Keratinocyte (primary cell): ENCODE measurements around the gene ESRRG. TPM values are rescaled to one million over a fixed set of nuclear protein-coding genes. Genes with fewer than 3 reads are reported as not detected.

Source experiments
- DNase-seq: peaks from one replicate; pipeline ENCODE4 v3.0.0-alpha.2; 2011; ENCODE audit warnings: low read depth, missing footprints, low spot score
- FAIRE-seq: peaks from 2 replicates; lab custom pipeline; 2011; peaks lifted over from hg19 to GRCh38; lab: Jason Lieb, UNC
- H2AFZ ChIP-seq: 2 replicates; pipeline ENCODE4 v1.6.0; 2012; ENCODE audit warnings: low read length, control low read depth, inconsistent platforms; ENCODE audit not compliant: control insufficient read depth
- H3K27ac ChIP-seq: 2 replicates; pipeline ENCODE4 v1.5.1; 2011; ENCODE audit warnings: low read length; ENCODE audit not compliant: control insufficient read depth, insufficient read depth
- H3K27me3 ChIP-seq: 3 replicates; pipeline ENCODE4 v1.6.0; 2011; ENCODE audit warnings: low read length; ENCODE audit not compliant: control insufficient read depth, insufficient read depth; ENCODE audit errors: extremely low read depth
- H3K36me3 ChIP-seq, 2 experiments: 2 replicates in 1 of 2; 3 replicates in 1 of 2; pipeline ENCODE4 v1.5.1; 2011; ENCODE audit warnings: low read length in 2 of 2, mild to moderate bottlenecking in 1 of 2; ENCODE audit not compliant: control insufficient read depth in 2 of 2, insufficient read depth in 2 of 2; ENCODE audit errors: extremely low read depth in 1 of 2
- H3K4me1 ChIP-seq: 3 replicates; pipeline ENCODE4 v1.5.1; 2011; ENCODE audit warnings: low read length; ENCODE audit not compliant: control insufficient read depth, insufficient read depth; ENCODE audit errors: extremely low read depth
- H3K4me2 ChIP-seq: 3 replicates; pipeline ENCODE4 v1.6.0; 2011; ENCODE audit warnings: low read depth, low read length; ENCODE audit not compliant: control insufficient read depth, insufficient read depth; ENCODE audit errors: extremely low read depth
- H3K4me3 ChIP-seq, 3 experiments: fragments of 200-600 bp in 1 of 3; sonication (generic) in 1 of 3; 2 replicates in 2 of 3; 3 replicates in 1 of 3; pipeline ENCODE4 v1.5.1; 2011 to 2016; ENCODE audit warnings: low read length in 3 of 3, mild to moderate bottlenecking in 3 of 3, control low read depth in 2 of 3, inconsistent platforms in 1 of 3, low read depth in 1 of 3, mixed read lengths in 1 of 3, mixed run types in 1 of 3, moderate library complexity in 1 of 3; ENCODE audit not compliant: control insufficient read depth in 2 of 3, insufficient read depth in 2 of 3; ENCODE audit errors: extremely low read depth in 1 of 3
- H3K79me2 ChIP-seq: 2 replicates; pipeline ENCODE4 v1.6.0; 2012; ENCODE audit warnings: low read length; ENCODE audit not compliant: control insufficient read depth, insufficient read depth
- H3K9ac ChIP-seq: 3 replicates; pipeline ENCODE4 v1.6.0; 2011; ENCODE audit warnings: low read length; ENCODE audit not compliant: control insufficient read depth, insufficient read depth; ENCODE audit errors: extremely low read depth
- H3K9me1 ChIP-seq: 3 replicates; pipeline ENCODE4 v1.6.0; 2011; ENCODE audit warnings: low read length; ENCODE audit not compliant: control insufficient read depth, insufficient read depth; ENCODE audit errors: extremely low read depth
- H3K9me3 ChIP-seq: 2 replicates; pipeline ENCODE4 v1.5.1; 2012; ENCODE audit warnings: low read depth, low read length; ENCODE audit not compliant: control insufficient read depth
- H4K20me1 ChIP-seq: 3 replicates; pipeline ENCODE4 v1.6.0; 2011; ENCODE audit warnings: low read length; ENCODE audit not compliant: control insufficient read depth, insufficient read depth; ENCODE audit errors: extremely low read depth
- EZH2 ChIP-seq: IDR thresholded peaks from one replicate; pipeline ENCODE4 v1.6.1; 2012; ENCODE audit warnings: inconsistent platforms, mild to moderate bottlenecking, low read length, moderate library complexity
- dilution Hi-C: fragments of 300-500 bp; cut with MboI; formaldehyde crosslinking; loops from one replicate; pipeline ENCODE4 v1.7.0; 2020; ENCODE audit warnings: low sequenced_read_pairs; ENCODE audit not compliant: extremely low pct_ligation_motif_present
- polyA plus RNA-seq, 5 experiments: library from polyadenylated mRNA; depleted of rRNA in 3 of 5; stranded (reverse) in 3 of 5; stranded (forward) in 1 of 5; unstranded in 1 of 5; fragments of >200 nt; gene quantifications; 1 replicate in 1 of 5; 2 replicates in 3 of 5; 3 replicates in 1 of 5; pipeline versions ENCODE4 v1.2.1 to v1.2.3, GENCODE V29; 2011 to 2012; ENCODE audit warnings: missing spikeins in 2 of 5, low read depth in 1 of 5, low replicate concordance in 1 of 5
- TF ChIP-seq, protein P1 (sequence below), 3 experiments: IDR thresholded peaks in 1 of 3; conservative IDR thresholded peaks in 1 of 3; optimal IDR thresholded peaks in 1 of 3; 2 replicates in 2 of 3; 3 replicates in 1 of 3; pipeline versions ENCODE3 to v1.5.1; 2011; ENCODE audit warnings: low read length in 3 of 3, mild to moderate bottlenecking in 3 of 3, moderate library complexity in 2 of 3, control low read depth in 1 of 3, inconsistent platforms in 1 of 3; ENCODE audit not compliant: insufficient read depth in 2 of 3; ENCODE audit errors: extremely low read depth in 1 of 3

The ESRRG gene
- polyA plus RNA-seq, 1 donor (not counting 4 experiments of a cell fraction or from before 2014, with no cell fraction given), result 0.08 TPM

GRCh38 chr1:216464489-216464888, 258.7 kb downstream of the ESRRG start:
- Histone ChIP-seq H2AFZ (no peak overlapping the region), H3K4me1 (peaks cover 17% of the 10 kb centered on the region), H3K27me3 (no peaks in the 10 kb centered on the region), H3K36me3 (no peaks in the 10 kb centered on the region), H3K9ac (no peak overlapping the region), H3K9me1 (no peaks in the 10 kb centered on the region), H3K27ac (no peak overlapping the region), H4K20me1 (no peaks in the 10 kb centered on the region), H3K79me2 (no peaks in the 10 kb centered on the region), H3K4me3 (no peak overlapping the region), H3K4me2 (no peak overlapping the region), H3K9me3 (no peaks in the 10 kb centered on the region)
- TF ChIP-seq EZH2, result no peak
- TF ChIP-seq, protein P1, sequence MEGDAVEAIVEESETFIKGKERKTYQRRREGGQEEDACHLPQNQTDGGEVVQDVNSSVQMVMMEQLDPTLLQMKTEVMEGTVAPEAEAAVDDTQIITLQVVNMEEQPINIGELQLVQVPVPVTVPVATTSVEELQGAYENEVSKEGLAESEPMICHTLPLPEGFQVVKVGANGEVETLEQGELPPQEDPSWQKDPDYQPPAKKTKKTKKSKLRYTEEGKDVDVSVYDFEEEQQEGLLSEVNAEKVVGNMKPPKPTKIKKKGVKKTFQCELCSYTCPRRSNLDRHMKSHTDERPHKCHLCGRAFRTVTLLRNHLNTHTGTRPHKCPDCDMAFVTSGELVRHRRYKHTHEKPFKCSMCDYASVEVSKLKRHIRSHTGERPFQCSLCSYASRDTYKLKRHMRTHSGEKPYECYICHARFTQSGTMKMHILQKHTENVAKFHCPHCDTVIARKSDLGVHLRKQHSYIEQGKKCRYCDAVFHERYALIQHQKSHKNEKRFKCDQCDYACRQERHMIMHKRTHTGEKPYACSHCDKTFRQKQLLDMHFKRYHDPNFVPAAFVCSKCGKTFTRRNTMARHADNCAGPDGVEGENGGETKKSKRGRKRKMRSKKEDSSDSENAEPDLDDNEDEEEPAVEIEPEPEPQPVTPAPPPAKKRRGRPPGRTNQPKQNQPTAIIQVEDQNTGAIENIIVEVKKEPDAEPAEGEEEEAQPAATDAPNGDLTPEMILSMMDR (optimal IDR thresholded peaks at IDR 0.05 in 1 of 3, IDR thresholded peaks at IDR 0.05 in 1 of 3, conservative IDR thresholded peaks at IDR 0.05 in 1 of 3; ENCODE audit: extremely low read depth in 1 of 3, insufficient read depth in 2 of 3, low read length in 3 of 3), result no peak
- DNase-seq (peak; percentile 89), FAIRE-seq (peak; percentile 67)
- dilution Hi-C loops, result no loop called here

GRCh38 chr1:216462066-216462775, 261.0 kb downstream of the ESRRG start:
- Histone ChIP-seq H3K4me3 (no peak overlapping the region), H3K9ac (no peak overlapping the region), H3K79me2 (no peaks in the 10 kb centered on the region), H3K27me3 (no peaks in the 10 kb centered on the region), H3K9me1 (no peaks in the 10 kb centered on the region), H2AFZ (no peak overlapping the region), H3K36me3 (no peaks in the 10 kb centered on the region), H4K20me1 (no peaks in the 10 kb centered on the region), H3K27ac (no peak overlapping the region), H3K4me1 (peaks cover 17% of the 10 kb centered on the region), H3K4me2 (no peak overlapping the region), H3K9me3 (no peaks in the 10 kb centered on the region)
- dilution Hi-C loops, result no loop called here
- DNase-seq (no peak), FAIRE-seq (no peak)
- TF ChIP-seq EZH2, result no peak
- TF ChIP-seq, protein P1 (optimal IDR thresholded peaks at IDR 0.05 in 1 of 3, IDR thresholded peaks at IDR 0.05 in 1 of 3, conservative IDR thresholded peaks at IDR 0.05 in 1 of 3; ENCODE audit: extremely low read depth in 1 of 3, insufficient read depth in 2 of 3, low read length in 3 of 3), result no peak
